ENCODE measurements around the gene WNK1. TPM values are rescaled to one million over a fixed set of nuclear protein-coding genes. Genes with fewer than 3 reads are reported as not detected.

Gene WNK1
- total and polyA plus RNA-seq, 11 donors, result 59.9 to 373 (median 290) TPM

DNA sequence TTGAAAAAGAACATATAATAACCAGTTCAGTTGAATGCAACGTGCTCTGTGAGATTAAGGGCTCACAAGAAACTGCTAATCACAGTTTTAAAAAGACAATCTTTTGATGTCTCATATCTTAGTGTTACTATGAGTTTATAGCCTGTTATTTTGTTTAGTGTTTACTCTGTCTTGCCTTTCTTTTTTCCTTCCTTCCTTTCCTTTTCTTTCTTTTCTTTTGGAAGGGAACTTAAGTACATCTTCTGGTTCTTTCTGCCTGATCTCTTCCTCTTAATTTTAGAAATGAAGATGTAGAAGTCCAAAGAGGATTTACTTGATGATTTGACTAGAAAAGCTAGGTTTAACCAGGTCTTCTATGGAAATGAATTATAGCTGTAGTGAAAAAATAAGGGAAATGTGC, 38.2 kb downstream of the WNK1 start:
- intact Hi-C loops (cut with DNase I), result no loop called here
- Histone ChIP-seq H3K9me3 (no peaks in the 10 kb centered on the region), H3K4me1 (peaks cover 9 to 95% (median 52%) of the 10 kb centered on the region in 12 donors), H3K36me3 (no peaks in the 10 kb centered on the region), H3K4me3 (no peak overlapping the region), H3K27me3 (no peaks in the 10 kb centered on the region), H3K27ac (no peak overlapping the region)
- TF ChIP-seq, protein P1, sequence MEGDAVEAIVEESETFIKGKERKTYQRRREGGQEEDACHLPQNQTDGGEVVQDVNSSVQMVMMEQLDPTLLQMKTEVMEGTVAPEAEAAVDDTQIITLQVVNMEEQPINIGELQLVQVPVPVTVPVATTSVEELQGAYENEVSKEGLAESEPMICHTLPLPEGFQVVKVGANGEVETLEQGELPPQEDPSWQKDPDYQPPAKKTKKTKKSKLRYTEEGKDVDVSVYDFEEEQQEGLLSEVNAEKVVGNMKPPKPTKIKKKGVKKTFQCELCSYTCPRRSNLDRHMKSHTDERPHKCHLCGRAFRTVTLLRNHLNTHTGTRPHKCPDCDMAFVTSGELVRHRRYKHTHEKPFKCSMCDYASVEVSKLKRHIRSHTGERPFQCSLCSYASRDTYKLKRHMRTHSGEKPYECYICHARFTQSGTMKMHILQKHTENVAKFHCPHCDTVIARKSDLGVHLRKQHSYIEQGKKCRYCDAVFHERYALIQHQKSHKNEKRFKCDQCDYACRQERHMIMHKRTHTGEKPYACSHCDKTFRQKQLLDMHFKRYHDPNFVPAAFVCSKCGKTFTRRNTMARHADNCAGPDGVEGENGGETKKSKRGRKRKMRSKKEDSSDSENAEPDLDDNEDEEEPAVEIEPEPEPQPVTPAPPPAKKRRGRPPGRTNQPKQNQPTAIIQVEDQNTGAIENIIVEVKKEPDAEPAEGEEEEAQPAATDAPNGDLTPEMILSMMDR (IDR thresholded peaks at IDR 0.05), result no peak
- TF ChIP-seq POLR2A (IDR thresholded peaks at IDR 0.05), result no peak
- DNase-seq (no peak), ATAC-seq (no peak)
- 53 to 66% (median 61%) methylated on average over 1 of the region's 1 CpG for WGBS, 4 donors

DNA sequence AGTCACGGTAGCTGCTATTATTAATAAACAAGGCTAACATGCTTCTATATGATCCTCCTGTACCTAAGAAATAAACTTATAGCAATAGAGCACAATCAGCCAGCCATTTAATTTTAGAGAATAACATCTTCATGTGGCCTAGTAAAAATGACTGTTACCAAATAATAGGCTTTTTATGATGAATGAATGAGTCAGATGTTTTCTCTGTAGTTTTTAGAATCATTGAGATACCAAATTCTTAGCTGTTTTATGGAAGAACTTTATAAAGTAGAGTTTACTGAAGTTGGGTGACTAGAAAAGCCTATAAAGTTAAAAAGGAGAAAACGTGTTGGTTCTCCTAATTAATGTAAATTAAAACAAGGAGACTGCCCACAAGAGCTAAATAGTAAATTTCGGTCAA, 40.7 kb downstream of the WNK1 start:
- WGBS, 4 donors, result 67 to 78% (median 73%) methylated on average over 3 of the region's 3 CpGs
- Histone ChIP-seq H3K27me3 (no peaks in the 10 kb centered on the region), H3K4me1 (peaks cover 9 to 95% (median 43%) of the 10 kb centered on the region in 12 donors), H3K27ac (no peak overlapping the region), H3K4me3 (no peak overlapping the region), H3K36me3 (no peaks in the 10 kb centered on the region), H3K9me3 (no peaks in the 10 kb centered on the region)
- no peak for DNase-seq
- TF ChIP-seq POLR2A (IDR thresholded peaks at IDR 0.05), result no peak
- TF ChIP-seq, protein P1 (IDR thresholded peaks at IDR 0.05), result no peak
- no peak for ATAC-seq
- intact Hi-C loops (cut with DNase I), result no loop called here

GRCh38 chr12:793711-794110, 41.3 kb downstream of the WNK1 start:
- Histone ChIP-seq H3K36me3 (no peaks in the 10 kb centered on the region), H3K4me1 (peaks cover 9 to 95% (median 40%) of the 10 kb centered on the region in 12 donors), H3K9me3 (no peaks in the 10 kb centered on the region), H3K27ac (peak overlapping the region in 1 of 12 donors; percentile 14), H3K27me3 (no peaks in the 10 kb centered on the region), H3K4me3 (no peak overlapping the region)
- DNase-seq, result no peak
- ATAC-seq, result no peak
- TF ChIP-seq, protein P1 (IDR thresholded peaks at IDR 0.05), result no peak
- TF ChIP-seq POLR2A (IDR thresholded peaks at IDR 0.05), result no peak
- intact Hi-C loops (cut with DNase I), result no loop called here

GRCh38 chr12:795305-795704, 42.9 kb downstream of the WNK1 start:
- no peak for DNase-seq
- Histone ChIP-seq H3K9me3 (no peaks in the 10 kb centered on the region), H3K4me3 (no peak overlapping the region), H3K27me3 (no peaks in the 10 kb centered on the region), H3K36me3 (no peaks in the 10 kb centered on the region), H3K27ac (no peak overlapping the region), H3K4me1 (peaks cover under 1 to 92% (median 25%) of the 10 kb centered on the region in 12 donors)
- intact Hi-C loops (cut with DNase I), result no loop called here
- 64 to 69% (median 66%) methylated on average over 4 of the region's 4 CpGs for WGBS, 4 donors
- ATAC-seq, result peak in 1 of 4 donors; percentile 13
- TF ChIP-seq, protein P1 (IDR thresholded peaks at IDR 0.05), result no peak
- TF ChIP-seq POLR2A (IDR thresholded peaks at IDR 0.05), result no peak

Measured in heart left ventricle (tissue), 16 donors.